Mononuclear cell (primary cell): ENCODE measurements around the gene OXLD1. TPM values are rescaled to one million over a fixed set of nuclear protein-coding genes. Genes with fewer than 3 reads are reported as not detected.
A peak's percentile ranks its signal among the peaks of the same experiment; 100 is the strongest.

ENCODE experiments used
- H3K27me3 ChIP-seq: 2 replicates; pipeline ENCODE4 v1.6.0; 2011; ENCODE audit warnings: low read length, control low read depth; ENCODE audit not compliant: insufficient read depth
- H3K4me1 ChIP-seq: 2 replicates; pipeline ENCODE4 v1.5.1; 2011; ENCODE audit warnings: mild to moderate bottlenecking, low read length, control low read depth; ENCODE audit not compliant: insufficient read depth
- H3K4me3 ChIP-seq: 2 replicates; pipeline ENCODE4 v1.5.1; 2011; ENCODE audit warnings: mild to moderate bottlenecking, low read length, moderate library complexity
- H3K9me3 ChIP-seq: 2 replicates; pipeline ENCODE4 v1.5.1; 2011; ENCODE audit warnings: low read depth, mild to moderate bottlenecking, control low read depth, low read length
- total RNA-seq: library from RNA; depleted of rRNA; stranded (reverse); fragments of >200 nt; gene quantifications from one replicate; pipeline ENCODE4 v1.2.3, GENCODE V29; 2012

OXLD1 gene
- total RNA-seq, 1 donor: 19.3 TPM

DNA sequence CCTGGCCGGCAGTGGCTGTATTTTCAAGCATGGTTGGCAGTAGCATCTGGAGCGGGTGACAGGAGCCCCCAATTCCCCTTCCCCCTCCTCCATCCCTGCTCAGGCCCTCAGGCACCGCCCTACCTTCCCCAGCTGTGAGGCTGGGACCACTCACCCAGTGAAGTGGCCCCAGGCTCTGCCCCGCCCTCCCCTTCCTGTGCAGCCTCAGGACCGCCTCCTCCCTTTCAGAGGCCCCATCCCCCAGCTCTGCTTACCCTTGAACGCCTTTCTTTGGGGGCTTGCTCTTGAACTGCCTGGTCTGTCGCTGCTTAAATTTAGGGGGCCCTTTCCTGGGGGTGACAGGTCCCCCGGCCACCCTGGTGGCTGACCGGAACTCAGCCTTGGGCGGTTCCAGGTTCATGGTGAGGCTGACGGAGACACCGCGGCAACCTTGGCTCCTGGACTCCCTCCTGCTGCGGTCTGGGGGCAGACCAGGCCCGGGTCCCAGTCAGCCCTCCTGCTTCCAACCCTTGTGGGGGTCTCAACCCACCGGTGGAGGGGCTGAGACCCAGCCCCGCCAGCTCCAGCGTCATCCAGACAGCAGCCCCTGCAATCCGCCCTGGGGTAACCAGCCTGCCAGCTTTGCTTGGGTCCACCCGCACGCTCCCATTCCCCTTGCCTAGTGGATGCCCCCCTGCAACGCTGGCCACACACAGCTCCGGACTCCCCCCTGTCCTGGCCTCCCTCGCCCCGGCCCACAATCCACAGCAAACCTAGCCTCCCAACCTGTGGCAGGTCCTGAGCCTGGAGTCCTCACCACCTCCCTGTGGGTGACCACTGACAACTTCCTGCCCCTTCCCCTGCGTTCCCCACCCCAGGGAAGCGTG lies 13.3 kb downstream of the OXLD1 start:
- peaks cover 5% of the 10 kb centered on the region for H3K27me3 ChIP-seq
- no peaks in the 10 kb centered on the region for H3K9me3 ChIP-seq
- H3K4me1 ChIP-seq: peaks cover 18% of the 10 kb centered on the region
- peak overlapping the region; percentile 30 for H3K4me3 ChIP-seq

GRCh38 chr17:81651692-81652091 lies 14.7 kb downstream of the OXLD1 start:
- Histone ChIP-seq H3K27me3 (peaks cover 5% of the 10 kb centered on the region), H3K4me3 (no peak overlapping the region), H3K4me1 (peaks cover 13% of the 10 kb centered on the region), H3K9me3 (no peaks in the 10 kb centered on the region)

- Histone ChIP-seq H3K27me3 (peaks cover 5% of the 10 kb centered on the region), H3K4me3 (no peak overlapping the region), H3K9me3 (no peaks in the 10 kb centered on the region), H3K4me1 (peaks cover 13% of the 10 kb centered on the region)
Observed at GRCh38 chr17:81650951-81651350, 15.5 kb downstream of the OXLD1 start.

DNA sequence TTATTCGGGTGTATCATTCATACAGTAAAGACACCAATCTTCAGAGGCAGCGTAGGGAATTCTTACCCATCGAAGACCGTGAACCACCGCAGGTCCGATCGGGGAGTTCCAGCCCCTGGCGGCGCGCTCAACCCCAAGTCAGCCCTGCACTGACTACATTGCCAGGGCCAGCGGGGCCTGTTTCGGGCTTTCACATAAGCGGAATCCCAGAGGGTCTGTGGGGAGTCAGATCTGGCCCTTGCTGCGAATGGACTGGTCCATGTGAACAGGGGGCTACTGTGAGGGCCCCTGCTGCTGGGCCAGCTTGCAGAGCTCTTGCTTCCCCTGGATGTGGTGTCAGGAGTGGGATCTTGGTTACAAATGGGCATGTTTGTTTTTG lies 17.7 kb downstream of the OXLD1 start:
- H3K9me3 ChIP-seq: no peaks in the 10 kb centered on the region
- H3K4me3 ChIP-seq: no peak overlapping the region
- peaks cover 5% of the 10 kb centered on the region for H3K27me3 ChIP-seq
- peaks cover 9% of the 10 kb centered on the region for H3K4me1 ChIP-seq

- H3K4me3 ChIP-seq: no peak overlapping the region
- H3K27me3 ChIP-seq: peaks cover 5% of the 10 kb centered on the region
- H3K9me3 ChIP-seq: no peaks in the 10 kb centered on the region
- peaks cover 4% of the 10 kb centered on the region for H3K4me1 ChIP-seq
Observed at GRCh38 chr17:81648013-81648706, 18.2 kb downstream of the OXLD1 start.

DNA sequence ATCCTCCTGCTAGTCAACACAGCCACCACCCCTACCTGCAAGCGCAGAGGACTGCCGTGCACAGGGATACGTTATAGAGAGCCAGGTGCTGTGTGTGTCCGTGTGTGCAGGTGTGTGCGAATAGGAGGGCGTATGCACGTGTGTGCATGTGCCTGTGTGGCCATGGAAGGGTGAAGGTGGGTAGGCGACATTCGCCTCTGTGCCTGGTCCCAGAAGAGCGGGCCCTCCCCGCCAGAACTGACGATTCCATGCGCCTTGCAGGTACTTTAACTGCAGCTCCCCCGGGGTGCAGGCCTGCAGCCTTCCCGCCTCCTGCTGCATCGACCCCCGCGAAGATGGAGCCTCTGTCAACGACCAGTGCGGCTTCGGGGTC lies 18.8 kb downstream of the OXLD1 start:
- Histone ChIP-seq H3K4me3 (no peak overlapping the region), H3K9me3 (no peaks in the 10 kb centered on the region), H3K27me3 (peaks cover 5% of the 10 kb centered on the region), H3K4me1 (no peaks in the 10 kb centered on the region)

GRCh38 chr17:81646869-81647600 lies 19.4 kb downstream of the OXLD1 start:
- peaks cover 5% of the 10 kb centered on the region for H3K27me3 ChIP-seq
- no peaks in the 10 kb centered on the region for H3K9me3 ChIP-seq
- no peak overlapping the region for H3K4me3 ChIP-seq
- H3K4me1 ChIP-seq: no peaks in the 10 kb centered on the region

GRCh38 chr17:81644976-81645952 lies 21.1 kb downstream of the OXLD1 start:
- Histone ChIP-seq H3K4me1 (no peaks in the 10 kb centered on the region), H3K27me3 (peaks cover 5% of the 10 kb centered on the region)

GRCh38 chr17:81644496-81644895 lies 21.9 kb downstream of the OXLD1 start:
- peaks cover 5% of the 10 kb centered on the region for H3K27me3 ChIP-seq
- H3K4me3 ChIP-seq: no peak overlapping the region
- H3K9me3 ChIP-seq: no peaks in the 10 kb centered on the region
- no peaks in the 10 kb centered on the region for H3K4me1 ChIP-seq

More at GRCh38 chr17:81644976-81645952, 21.1 kb downstream of the OXLD1 start:
- Histone ChIP-seq H3K4me3 (no peak overlapping the region), H3K9me3 (no peaks in the 10 kb centered on the region)

- Histone ChIP-seq H3K4me3 (no peak overlapping the region), H3K27me3 (no peaks in the 10 kb centered on the region), H3K4me1 (peaks cover 5% of the 10 kb centered on the region), H3K9me3 (no peaks in the 10 kb centered on the region)
Observed at GRCh38 chr17:81641825-81642489, 24.4 kb downstream of the OXLD1 start.

DNA sequence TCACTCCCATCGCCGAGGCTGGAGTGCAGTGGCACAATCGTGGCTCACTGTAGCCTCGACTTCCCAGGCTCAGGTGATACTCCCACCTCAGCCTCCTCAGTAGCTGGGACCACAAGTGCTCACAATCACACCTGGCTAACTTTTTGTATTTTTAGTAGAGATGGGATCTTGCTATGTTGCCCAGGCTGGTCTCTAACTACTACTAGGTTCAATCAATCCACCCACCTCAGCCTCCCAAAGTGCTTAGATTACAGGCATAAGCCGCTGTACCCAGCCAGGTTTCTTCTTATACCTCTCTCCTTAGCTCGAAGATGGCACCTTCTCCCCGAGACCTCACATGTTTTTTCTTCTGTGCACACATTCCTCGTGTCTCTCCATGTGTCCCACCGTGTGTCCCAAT lies 26.4 kb downstream of the OXLD1 start:
- peaks cover 20% of the 10 kb centered on the region for H3K4me1 ChIP-seq
- no peaks in the 10 kb centered on the region for H3K27me3 ChIP-seq
- H3K9me3 ChIP-seq: no peaks in the 10 kb centered on the region
- no peak overlapping the region for H3K4me3 ChIP-seq

- no peaks in the 10 kb centered on the region for H3K27me3 ChIP-seq
- H3K9me3 ChIP-seq: no peaks in the 10 kb centered on the region
- peaks cover 26% of the 10 kb centered on the region for H3K4me1 ChIP-seq
- no peak overlapping the region for H3K4me3 ChIP-seq
Observed at GRCh38 chr17:81638683-81639082, 27.7 kb downstream of the OXLD1 start.

DNA sequence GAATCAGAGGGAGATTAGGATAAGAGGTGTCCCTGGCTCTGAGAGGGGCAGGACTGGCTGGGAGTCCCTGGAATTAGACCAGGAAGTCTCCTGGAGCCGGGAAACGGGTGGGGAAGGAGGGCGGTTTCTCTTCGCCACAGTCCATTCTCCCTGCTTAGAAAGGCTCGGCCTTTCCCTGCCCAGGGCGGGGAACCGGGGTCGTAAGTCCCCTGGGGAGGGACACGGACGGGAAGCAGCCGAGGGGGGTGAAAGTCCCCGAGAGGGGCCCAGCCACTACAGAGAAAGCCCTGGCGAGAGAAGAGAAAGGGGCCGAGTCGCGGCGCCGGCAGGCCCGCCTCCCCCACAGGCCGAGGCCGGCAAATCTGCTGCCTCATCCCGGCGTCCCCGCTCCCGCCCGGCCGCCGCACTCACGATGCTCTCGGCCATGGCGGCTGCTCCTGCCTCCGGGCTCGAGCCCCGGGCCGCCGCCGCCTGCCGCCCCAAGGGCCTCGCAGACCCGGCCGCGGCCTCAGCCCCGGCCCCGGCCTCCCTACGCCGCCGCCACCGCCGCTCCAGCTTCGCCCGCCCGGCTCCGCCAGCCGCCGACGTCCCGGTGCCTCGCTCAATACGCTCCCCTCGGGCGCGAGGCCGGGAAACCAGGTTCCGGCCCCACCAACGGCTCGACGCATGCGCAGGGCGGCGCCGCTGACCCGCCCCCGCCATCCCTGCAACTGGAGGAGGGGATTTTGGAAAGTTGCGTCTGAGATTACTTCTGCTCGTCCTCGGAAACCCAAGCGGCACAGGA lies 29.7 kb downstream of the OXLD1 start, which contains the start of the genes NPLOC4 and TSPAN10:
TSS of gene NPLOC4 (minus strand) at position 608 of the 784 bp plus-strand sequence. CDS start at position 426, 182 bp downstream.
TSS of gene TSPAN10 (plus strand) at position 692 of the 784 bp plus-strand sequence. CDS start 5,217 bp downstream, outside the sequence.
- no peaks in the 10 kb centered on the region for H3K27me3 ChIP-seq
- H3K9me3 ChIP-seq: no peaks in the 10 kb centered on the region
- H3K4me1 ChIP-seq: peaks cover 26% of the 10 kb centered on the region
- H3K4me3 ChIP-seq: peak within 1 kb of the TSS; percentile 80
